Activated T-cell treated with anti-CD3 and anti-CD28 coated beads for 4 hours (primary cell): ENCODE results near the gene RIC3.

Experiments
- DNase-seq: peaks from one replicate; pipeline ENCODE4 v3.0.0-alpha.2; 2020

The RIC3 gene

DNA sequence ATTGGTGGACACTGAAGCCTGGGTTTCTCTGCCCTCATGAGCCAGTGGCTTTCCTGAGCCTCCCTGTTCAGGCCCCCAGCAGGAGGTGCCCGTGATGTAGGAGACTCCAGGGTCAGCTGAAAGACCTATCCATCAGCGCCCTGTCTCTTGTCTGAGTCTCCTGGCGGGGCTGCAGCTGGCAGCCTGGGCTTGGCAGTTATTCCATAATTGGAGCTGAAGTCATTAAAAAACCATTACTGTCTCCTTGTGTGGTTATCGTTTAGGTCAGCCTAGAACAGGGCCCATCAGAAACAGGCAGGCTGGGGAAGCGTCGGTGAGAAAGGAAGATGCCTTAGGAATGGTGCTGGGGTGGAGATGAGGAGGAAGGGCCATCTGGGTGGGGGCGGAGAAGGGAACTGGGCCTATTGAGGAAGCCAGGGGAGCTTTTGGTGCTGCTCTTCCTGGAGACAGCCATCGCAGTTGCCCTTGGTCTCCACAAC, 82.8 kb downstream of the RIC3 start:
- no peak for DNase-seq

GRCh38 chr11:8085011-8085645, 83.7 kb downstream of the RIC3 start:
- no peak for DNase-seq

DNA sequence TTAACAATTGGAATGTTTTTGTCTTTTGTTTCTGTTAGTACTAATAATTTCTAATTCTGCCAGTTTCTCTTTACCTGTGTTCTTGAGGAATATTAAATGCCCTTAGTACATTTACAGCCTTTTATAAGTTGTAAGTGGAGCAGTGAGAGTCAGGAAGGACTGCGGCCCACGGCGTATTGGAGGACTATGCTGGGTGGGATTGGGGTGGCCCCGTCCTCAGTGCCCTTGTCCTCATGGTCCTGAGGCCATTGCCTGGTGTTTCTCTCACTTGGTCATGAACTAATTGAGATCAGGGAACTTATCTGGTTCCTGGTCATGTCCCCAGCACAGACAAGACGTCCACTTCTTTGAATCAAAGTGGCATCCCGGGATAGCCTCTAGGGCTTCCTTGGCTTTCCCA, 84.5 kb downstream of the RIC3 start:
- no peak for DNase-seq

GRCh38 chr11:8083871-8084281, 84.9 kb downstream of the RIC3 start:
- DNase-seq = no peak

DNA sequence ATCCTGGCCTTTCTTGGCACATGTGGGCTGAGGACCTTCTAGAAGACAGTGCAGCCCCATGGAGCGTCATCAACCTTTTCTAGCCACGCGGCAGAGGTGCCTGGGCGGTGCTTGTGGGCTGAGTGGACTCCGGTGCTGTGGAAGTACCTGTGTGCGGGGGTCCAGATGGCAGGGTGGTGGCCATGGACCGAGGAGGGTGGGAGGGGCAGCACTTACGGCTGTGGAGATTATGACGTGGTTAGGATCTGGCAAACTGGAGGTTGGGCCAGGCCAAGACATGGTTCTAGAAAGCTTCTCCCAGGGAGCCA, 85.8 kb downstream of the RIC3 start:
- DNase-seq = no peak

DNA sequence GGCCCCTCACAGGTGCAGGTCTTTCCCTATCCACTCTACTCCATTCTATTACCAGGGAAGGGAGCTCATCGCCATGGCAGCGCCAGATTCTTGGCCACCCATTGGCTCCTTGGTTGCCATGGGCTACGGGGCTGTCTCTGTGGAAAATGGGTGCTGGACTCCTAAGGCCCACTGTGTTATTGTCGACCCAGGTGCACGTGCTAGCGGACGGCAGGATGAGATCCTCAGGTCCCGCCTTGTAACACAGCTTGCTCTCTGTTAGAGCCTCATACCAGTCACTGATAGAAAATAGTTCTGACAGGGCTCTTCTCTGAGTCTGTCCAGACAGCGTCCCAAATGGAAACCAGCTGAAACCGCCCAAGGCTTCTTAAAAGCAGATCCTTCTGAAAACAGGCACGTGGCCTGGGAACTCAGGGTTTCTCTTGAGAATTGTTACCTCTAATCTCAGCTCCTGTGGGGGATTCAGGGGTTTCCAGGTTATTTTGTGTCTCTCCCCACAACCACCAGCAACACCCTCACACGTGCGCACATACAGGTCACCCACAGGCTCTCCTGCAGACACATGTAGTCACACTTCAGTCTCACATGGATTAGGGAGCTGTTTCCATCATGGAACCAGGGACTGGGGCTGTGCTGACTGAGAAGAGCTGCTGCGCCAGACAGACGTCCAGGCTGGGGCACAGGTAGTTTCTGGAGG, 86.3 kb downstream of the RIC3 start:
- no peak for DNase-seq

- no peak for DNase-seq
Measured at GRCh38 chr11:8081591-8082250, 87.1 kb downstream of the RIC3 start.

GRCh38 chr11:8080674-8081590, 87.9 kb downstream of the RIC3 start, which contains the start of gene TUB:
Gene TUB, plus strand, starts transcription at chr11:8081211. Its CDS starts 300 bp downstream, at chr11:8081511.
- DNase-seq = no peak

DNA sequence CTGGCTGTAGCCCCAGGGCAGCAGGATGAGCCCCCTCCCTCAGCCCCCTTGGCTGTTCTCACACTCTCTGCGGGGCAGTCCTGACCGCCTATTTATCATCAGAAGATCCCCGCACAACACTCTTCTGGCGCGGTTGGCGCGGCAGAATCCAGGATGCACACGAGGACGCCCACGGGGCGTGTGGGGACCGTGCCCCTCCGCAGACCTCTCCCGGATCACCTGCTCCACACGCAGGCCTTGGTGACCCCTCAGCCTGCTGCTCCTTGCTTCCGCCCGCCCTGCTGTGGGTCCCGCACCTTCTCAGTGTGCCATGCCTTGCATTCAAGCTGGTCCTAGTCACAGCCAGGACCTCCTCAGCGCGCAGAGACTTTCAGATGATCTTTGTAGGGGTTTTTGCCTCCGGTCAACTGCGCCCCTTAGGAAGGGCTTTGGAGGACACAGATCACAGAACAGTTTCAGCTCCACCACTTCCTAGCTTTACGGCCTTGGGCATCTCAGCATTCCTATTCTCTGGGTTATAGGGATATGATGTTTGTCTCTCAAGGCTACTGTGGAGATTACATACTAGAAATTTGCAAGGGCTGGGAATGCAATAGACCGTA, 88.7 kb downstream of the RIC3 start:
- no peak for DNase-seq

DNA sequence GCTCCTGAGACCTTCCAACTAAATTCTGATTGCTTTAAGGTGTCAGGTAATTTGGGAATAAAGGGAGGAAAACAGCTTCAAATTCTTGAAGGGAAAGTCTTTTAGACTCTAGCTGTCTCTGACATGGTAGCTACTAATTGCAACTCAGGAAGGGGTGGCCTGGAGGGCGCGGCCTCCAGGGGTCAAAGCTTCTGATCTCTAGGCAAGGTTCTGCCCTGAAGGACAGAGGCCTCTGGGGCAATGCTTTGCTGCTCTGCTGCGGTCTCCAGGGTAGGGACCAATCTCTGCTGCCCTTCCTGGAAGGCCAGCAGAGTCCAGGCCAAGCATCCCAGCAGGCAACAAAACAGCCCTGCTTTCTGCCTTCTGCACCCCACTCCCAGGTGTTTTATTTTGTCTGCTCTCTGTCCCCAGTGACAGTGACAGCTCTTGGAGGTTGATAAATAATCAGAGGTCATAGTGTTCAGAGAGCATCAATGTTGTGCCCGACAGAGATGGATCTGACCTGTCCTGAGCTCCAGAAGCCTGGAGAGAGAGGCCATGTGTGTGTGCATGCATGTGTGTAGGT, 89.6 kb downstream of the RIC3 start:
- no peak for DNase-seq

DNA sequence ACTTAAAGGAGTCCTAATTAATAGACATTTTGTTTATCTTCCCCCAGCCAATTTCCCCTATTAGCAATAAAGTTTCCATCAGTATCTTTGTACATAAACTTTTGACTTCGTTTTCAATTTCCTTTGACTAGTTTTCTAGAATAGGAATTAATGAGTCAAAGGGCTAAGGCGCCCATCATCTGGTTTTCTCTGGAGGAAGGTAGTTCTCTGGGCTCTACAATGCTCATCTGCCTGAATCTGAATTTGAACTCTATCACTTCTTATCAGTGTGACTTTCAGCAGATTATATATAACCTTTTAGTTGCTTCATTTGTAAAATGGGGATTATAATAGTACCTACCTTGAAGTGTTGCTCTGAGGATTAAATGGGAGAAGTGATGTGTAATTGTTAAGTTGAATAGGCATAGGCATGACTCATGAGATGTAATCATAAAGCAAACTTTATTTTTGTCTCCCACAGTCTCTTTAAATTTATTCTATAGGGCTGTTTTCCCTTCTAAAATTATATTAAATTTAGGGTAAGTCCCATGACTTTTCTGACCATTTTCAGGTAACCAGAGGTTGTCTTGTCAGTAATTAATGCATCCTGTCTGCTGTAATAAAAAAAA, 93.6 kb downstream of the RIC3 start:
- no peak for DNase-seq

DNA sequence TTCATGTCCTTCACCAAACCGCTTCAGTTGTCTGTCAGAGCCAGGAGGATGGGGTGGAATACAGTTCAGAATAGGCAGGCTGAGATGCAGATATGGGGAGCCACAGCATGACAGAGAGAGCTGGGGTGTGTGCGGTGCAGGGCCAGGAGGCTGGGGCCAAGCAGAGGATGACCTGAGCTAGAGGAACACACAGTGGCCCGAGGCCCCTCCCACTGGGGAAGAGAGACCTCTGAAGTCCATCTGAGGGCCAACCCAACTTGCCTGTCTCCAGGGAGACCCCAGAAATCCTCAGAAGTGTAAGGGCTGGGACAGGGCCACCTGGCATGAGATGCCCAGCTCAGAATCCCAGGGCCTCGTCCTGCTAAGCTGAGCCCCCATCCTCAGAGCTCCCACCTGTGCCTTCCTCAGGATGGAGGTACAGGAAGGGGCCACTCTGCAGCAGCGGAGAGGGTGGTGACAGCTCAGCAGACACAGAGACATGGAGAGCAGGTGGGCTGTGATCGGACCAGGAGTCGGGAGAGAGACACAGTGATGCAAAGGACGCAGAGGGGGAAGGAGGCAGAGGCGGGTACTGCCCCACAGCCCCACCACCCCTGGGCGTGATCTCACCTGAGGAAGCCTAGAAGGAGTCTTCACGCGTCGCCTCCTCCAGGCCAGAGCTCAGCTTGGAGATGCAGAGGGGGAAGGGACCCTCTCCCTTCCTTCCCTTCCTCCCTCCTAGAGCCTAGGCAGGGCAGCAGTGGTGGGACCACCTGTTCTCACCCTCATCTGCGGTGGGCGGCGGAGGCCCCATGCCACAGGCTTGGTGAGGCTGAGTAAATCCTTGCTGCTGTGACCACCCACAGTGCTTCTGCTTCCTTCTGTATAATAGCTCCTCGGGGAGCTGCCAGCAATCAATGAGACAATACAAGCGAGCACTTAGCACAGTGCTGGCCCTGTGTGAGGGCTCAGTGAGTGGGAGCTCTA, 96.9 kb downstream of the RIC3 start:
- DNase-seq = no peak

DNA sequence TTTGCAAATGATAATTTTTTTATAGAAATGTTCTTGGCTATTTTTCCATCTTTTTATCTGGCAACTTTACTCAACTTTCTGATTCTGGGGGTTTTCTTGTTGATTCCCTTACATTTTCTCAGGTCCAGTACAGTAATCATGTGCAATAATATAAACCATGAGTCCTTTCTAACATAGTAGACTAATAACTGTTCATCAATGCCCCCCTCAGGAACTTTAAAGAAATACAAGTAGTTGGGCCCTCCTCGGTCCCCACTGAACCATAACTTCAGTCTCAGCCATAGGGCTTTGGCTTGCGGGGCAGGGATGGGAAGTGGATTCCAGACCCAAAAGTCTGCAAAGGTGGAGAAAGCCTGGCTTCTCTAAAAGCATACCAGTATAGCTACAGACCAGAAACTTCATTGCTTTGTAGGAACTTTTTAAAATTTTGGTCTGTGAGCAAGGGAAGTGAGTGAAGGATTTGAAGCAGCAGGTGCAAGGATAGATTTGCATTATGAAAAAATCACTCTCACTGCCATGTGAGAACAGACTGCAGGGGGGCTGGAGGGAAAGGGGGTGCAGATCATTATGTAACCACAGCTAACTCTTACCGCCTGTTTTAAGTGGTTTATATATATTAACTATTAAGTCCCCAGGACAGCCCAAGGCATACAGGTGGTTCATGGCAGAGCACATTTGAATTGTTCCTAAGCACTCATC, 98.3 kb downstream of the RIC3 start:
- no peak for DNase-seq

- DNase-seq = no peak
Measured at GRCh38 chr11:8069771-8070170, 99.1 kb downstream of the RIC3 start.

DNA sequence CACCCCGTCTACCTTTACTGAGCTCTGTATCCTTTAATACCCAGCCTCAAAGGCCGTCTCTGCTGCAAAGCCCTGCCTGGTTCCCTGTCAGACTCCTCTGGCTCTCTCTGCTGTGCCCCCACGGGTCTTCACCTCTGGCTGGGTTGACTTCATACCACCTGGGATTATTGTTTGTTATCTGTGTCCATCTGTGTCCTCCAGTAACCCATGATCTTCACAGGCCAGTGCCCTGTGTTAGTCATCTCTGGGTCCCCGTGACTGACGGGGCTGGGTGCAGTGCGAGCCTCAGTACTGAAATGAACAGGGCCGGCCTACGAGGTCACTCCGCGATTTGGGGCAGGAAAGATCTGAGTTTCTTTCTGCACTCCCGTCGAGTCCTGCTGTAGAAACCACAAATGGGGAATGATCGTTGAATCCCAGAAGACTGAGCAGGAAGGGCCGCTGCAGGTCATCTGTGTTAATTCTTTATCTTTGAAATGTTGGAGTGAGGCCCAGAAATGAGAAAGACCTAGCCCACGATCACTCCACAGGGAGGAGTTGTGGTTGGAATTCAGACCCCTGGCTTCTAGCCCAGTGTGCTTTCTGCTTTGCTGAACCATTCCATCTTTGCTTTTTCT, 100.1 kb downstream of the RIC3 start:
- no peak for DNase-seq

DNA sequence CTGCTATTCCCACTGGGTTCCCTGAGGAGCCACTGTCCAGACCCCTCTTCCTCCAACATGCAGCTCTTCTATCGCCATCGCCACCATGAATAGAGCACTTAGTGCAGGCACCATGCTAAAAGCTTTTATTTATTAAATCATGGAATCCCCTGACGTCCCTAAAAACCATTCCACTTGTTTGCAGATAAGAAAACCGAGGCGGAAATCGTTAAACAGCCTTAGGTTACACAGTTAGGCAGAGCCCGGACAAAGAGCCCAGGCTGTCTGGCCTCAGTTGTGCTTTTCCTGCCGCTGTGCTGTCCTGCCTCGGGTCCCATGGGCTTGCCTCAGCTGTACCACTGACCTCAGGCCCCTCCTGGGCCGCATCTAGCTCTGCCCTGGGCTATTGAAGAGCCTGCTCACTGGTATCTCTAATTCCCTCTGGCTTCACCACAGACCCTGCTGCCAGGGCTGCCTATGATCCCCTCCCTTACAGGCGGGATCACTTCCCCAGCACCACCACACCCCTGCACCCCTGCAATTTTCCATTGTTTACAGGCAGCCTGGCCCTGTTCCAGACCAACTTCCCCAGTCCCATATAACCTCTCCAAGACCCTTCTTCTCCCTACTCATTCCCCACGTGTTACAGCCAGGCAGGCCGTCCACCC, 100.8 kb downstream of the RIC3 start:
- no peak for DNase-seq

- no peak for DNase-seq
Measured at GRCh38 chr11:8067567-8067928, 101.3 kb downstream of the RIC3 start.

- no peak for DNase-seq
Measured at GRCh38 chr11:8066911-8067455, 101.8 kb downstream of the RIC3 start.
